Vagina (tissue), 2 donors: Measurements from ENCODE around the gene CATSPERB.

Source experiments
- CTCF ChIP-seq, 3 experiments: fragments of 450-650 bp in 2 of 3; fragments of 200-600 bp in 1 of 3; sonication (generic) in 1 of 3; IDR thresholded peaks; one replicate each; pipeline ENCODE4 v1.5.1; 2017 to 2019; ENCODE audit warnings: antibody characterized with exemption in 3 of 3, mild to moderate bottlenecking in 2 of 3, moderate library complexity in 2 of 3
- POLR2A ChIP-seq, 2 donors: fragments of 450-650 bp; IDR thresholded peaks; one replicate each; pipeline ENCODE4 v1.6.1; 2017; ENCODE audit warnings: antibody characterized with exemption in 2 of 2, mild to moderate bottlenecking in 2 of 2, moderate library complexity in 2 of 2
- POLR2AphosphoS5 ChIP-seq, 2 donors: sonication (generic); formaldehyde crosslinking; IDR thresholded peaks; one replicate each; pipeline ENCODE4 v1.9.0; 2017; ENCODE audit warnings: antibody characterized with exemption in 2 of 2, mild to moderate bottlenecking in 2 of 2, low read depth in 1 of 2; ENCODE audit not compliant: insufficient read depth in 1 of 2

GRCh38 chr14:91609161-91609560 lies 122.7 kb downstream of the CATSPERB start:
- no peak for TF ChIP-seq CTCF (IDR thresholded peaks at IDR 0.05)
- no peak for TF ChIP-seq POLR2AphosphoS5 (IDR thresholded peaks at IDR 0.05; ENCODE audit: insufficient read depth in 1 of 2, low read depth in 1 of 2)
- no peak for TF ChIP-seq POLR2A (IDR thresholded peaks at IDR 0.05)
